Ovary (tissue), 3 donors: Measurements from ENCODE around the gene LCNL1.

ENCODE experiments used
- CTCF ChIP-seq, 3 donors: fragments of 450-650 bp in 2 of 3; fragments of 200-600 bp in 1 of 3; IDR thresholded peaks; one replicate each; pipeline versions ENCODE4 v1.5.1 to v1.8.0; 2016 to 2022; ENCODE audit warnings: antibody characterized with exemption in 3 of 3, mild to moderate bottlenecking in 1 of 3
- EP300 ChIP-seq: sonication (generic); formaldehyde crosslinking; IDR thresholded peaks from one replicate; pipeline ENCODE4 v1.6.1; 2017; ENCODE audit warnings: antibody characterized with exemption
- POLR2A ChIP-seq: fragments of 450-650 bp; IDR thresholded peaks from one replicate; pipeline ENCODE4 v1.6.1; 2017; ENCODE audit warnings: antibody characterized with exemption, mild to moderate bottlenecking, moderate library complexity
- donor health status: DM: no; HTN: no; CAD: no.

- TF ChIP-seq POLR2A (no peak), CTCF (IDR thresholded peaks at IDR 0.05) (no peak), EP300 (no peak)
Observed at GRCh38 chr9:136953771-136954269, 29.0 kb upstream of the LCNL1 start.
